HG03196 (cell line): ENCODE data around the gene CCDC40.

ENCODE experiments used
- ATAC-seq: cut with Tn5 transposase; IDR thresholded peaks from one replicate; pipeline ENCODE4 v1.9.1; 2021; ENCODE audit not compliant: unreplicated experiment

Gene CCDC40

GRCh38 chr17:80099291-80100034, 63.0 kb downstream of the CCDC40 start:
- no peak for ATAC-seq

GRCh38 chr17:80100035-80100323, 63.5 kb downstream of the CCDC40 start:
- ATAC-seq, result no peak

GRCh38 chr17:80101011-80101945, 64.8 kb downstream of the CCDC40 start, which contains the start of gene GAA:
Gene GAA (plus strand): TSS chr17:80101581. CDS start chr17:80104587, 3,006 bp downstream.
- ATAC-seq, result peak; percentile 71

GRCh38 chr17:80101946-80102663, 65.7 kb downstream of the CCDC40 start:
- peak; percentile 6 for ATAC-seq

- ATAC-seq, result no peak
These were observed 66.4 kb downstream of the CCDC40 start for GRCh38 chr17:80102664-80103448.

- ATAC-seq, result no peak
These were observed 67.1 kb downstream of the CCDC40 start for GRCh38 chr17:80103449-80104085.

- ATAC-seq, result no peak
These were observed 68.0 kb downstream of the CCDC40 start for GRCh38 chr17:80104321-80104955.

- no peak for ATAC-seq
These were observed 68.5 kb downstream of the CCDC40 start for GRCh38 chr17:80104956-80105375.

GRCh38 chr17:80105762-80106161, 69.3 kb downstream of the CCDC40 start:
- ATAC-seq, result no peak

- no peak for ATAC-seq
These were observed 69.7 kb downstream of the CCDC40 start for GRCh38 chr17:80106176-80106575.

- no peak for ATAC-seq
These were observed 70.3 kb downstream of the CCDC40 start for GRCh38 chr17:80106751-80107150.

GRCh38 chr17:80107231-80108021, 71.0 kb downstream of the CCDC40 start:
- no peak for ATAC-seq

- no peak for ATAC-seq
These were observed 71.9 kb downstream of the CCDC40 start for GRCh38 chr17:80108036-80108971.

- no peak for ATAC-seq
These were observed 72.7 kb downstream of the CCDC40 start for GRCh38 chr17:80109066-80109660.

- no peak for ATAC-seq
These were observed 73.4 kb downstream of the CCDC40 start for GRCh38 chr17:80109713-80110446.

- ATAC-seq, result no peak
These were observed 74.0 kb downstream of the CCDC40 start for GRCh38 chr17:80110447-80110812.
